ENCODE data around the gene PRKCA. TPM values are rescaled to one million over a fixed set of nuclear protein-coding genes. Genes with fewer than 3 reads are reported as not detected.
A peak's percentile ranks its signal among the peaks of the same experiment; 100 is the strongest.
"Not testable (repeated sequence)": the region's sequence is repeated elsewhere in the genome, so short reads cannot be mapped to it uniquely, and the experiment has no call there.

Gene PRKCA
- total RNA-seq, 1 experiment from 2014 or later, result 4.4 TPM

- DNase-seq, result no peak
- no peak overlapping the region for H3K27ac ChIP-seq (ENCODE audit: low read length)
- no peak overlapping the region for H3K4me3 ChIP-seq (ENCODE audit: low read length)
- no peak overlapping the region for H2AFZ ChIP-seq (ENCODE audit: low read length)
- H3K9me3 ChIP-seq (ENCODE audit: low read length), result 0 out of 2 replicates have a peak, but pooled peaks cover 2% of the 10 kb centered on the region
- H3K9ac ChIP-seq (ENCODE audit: low read length), result no peak overlapping the region
- H3K27me3 ChIP-seq (ENCODE audit: low read length), result no peaks in the 10 kb centered on the region; the same call in 1 of the 2 replicates
- H3K79me2 ChIP-seq (ENCODE audit: low read length), result no peaks in the 10 kb centered on the region
- no peaks in the 10 kb centered on the region for H3K36me3 ChIP-seq (ENCODE audit: insufficient read depth, low read length)
- H3K9me2 ChIP-seq (replicated peaks; ENCODE audit: insufficient read depth, low read length), result no peaks in the 10 kb centered on the region
- no peak overlapping the region for H3K4me2 ChIP-seq (ENCODE audit: low read depth, low read length, poor library complexity, severe bottlenecking)
- peaks cover 5% of the 10 kb centered on the region; the same call in 1 of the 2 replicates for H4K20me1 ChIP-seq (ENCODE audit: insufficient read depth, low read depth, low read length)
- H3K4me1 ChIP-seq (ENCODE audit: low read length), result no peaks in the 10 kb centered on the region
Observed at GRCh38 chr17:66612993-66613392, 310.6 kb downstream of the PRKCA start.

DNA sequence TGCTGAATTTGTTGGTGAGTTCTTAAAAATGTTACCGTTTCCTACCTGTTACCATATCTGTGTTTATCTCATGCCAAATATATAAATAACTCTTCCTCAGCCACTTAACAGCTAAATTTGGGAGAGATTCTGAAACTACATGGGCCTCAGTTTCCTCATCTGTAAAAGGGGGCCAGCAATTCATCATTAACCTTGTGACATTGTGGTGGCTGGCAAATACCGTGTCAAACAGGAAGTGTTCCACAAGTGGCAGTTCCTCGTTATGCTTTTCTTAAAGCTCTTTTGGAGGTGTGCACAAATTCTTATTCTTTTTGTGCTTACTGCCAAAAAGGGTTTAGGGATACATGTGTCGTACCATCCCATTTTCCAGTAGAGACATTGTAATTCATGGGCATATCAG, 312.1 kb downstream of the PRKCA start:
- no peak overlapping the region for H3K4me2 ChIP-seq (ENCODE audit: low read depth, low read length, poor library complexity, severe bottlenecking)
- H3K9me3 ChIP-seq (ENCODE audit: low read length), result 0 out of 2 replicates have a peak, but pooled peaks cover 2% of the 10 kb centered on the region
- no peak for DNase-seq
- H3K4me3 ChIP-seq (ENCODE audit: low read length), result no peak overlapping the region
- no peak overlapping the region for H2AFZ ChIP-seq (ENCODE audit: low read length)
- no peak overlapping the region for H3K27ac ChIP-seq (ENCODE audit: low read length)
- no peak overlapping the region for H3K9ac ChIP-seq (ENCODE audit: low read length)
- H3K27me3 ChIP-seq (ENCODE audit: low read length), result no peaks in the 10 kb centered on the region; the same call in 1 of the 2 replicates
- no peaks in the 10 kb centered on the region for H3K79me2 ChIP-seq (ENCODE audit: low read length)
- H4K20me1 ChIP-seq (ENCODE audit: insufficient read depth, low read depth, low read length), result peaks cover 5% of the 10 kb centered on the region; the same call in 1 of the 2 replicates
- no peaks in the 10 kb centered on the region for H3K36me3 ChIP-seq (ENCODE audit: insufficient read depth, low read length)
- no peaks in the 10 kb centered on the region for H3K9me2 ChIP-seq (replicated peaks; ENCODE audit: insufficient read depth, low read length)
- no peaks in the 10 kb centered on the region for H3K4me1 ChIP-seq (ENCODE audit: low read length)

DNA sequence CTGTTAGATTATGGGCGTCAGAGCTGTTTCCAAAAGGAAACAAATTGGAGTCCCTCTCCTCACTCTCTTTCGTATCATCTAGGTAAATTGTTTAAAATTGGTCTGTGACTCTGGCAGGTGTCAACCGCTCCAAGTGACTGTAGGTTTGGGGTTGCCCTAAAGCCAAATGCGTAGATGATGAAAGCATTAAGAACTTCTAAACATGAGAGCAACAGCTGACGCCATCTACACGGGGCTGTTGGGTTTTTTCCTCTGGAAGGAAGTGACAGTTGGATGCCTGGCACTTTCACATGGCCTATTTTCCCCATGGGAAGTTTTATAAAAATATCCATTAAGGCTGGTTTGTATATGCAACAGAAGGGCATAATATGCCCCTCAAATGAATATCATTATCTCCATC, 316.8 kb downstream of the PRKCA start:
- Histone ChIP-seq H3K4me2 (ENCODE audit: low read depth, low read length, poor library complexity, severe bottlenecking) (no peak overlapping the region), H3K9ac (ENCODE audit: low read length) (no peak overlapping the region), H3K79me2 (ENCODE audit: low read length) (no peaks in the 10 kb centered on the region), H3K27me3 (ENCODE audit: low read length) (no peaks in the 10 kb centered on the region; the same call in 1 of the 2 replicates), H3K4me1 (ENCODE audit: low read length) (peaks cover 17% of the 10 kb centered on the region), H3K9me2 (replicated peaks; ENCODE audit: insufficient read depth, low read length) (no peaks in the 10 kb centered on the region), H3K9me3 (ENCODE audit: low read length) (no peaks in the 10 kb centered on the region), H3K4me3 (ENCODE audit: low read length) (no peak overlapping the region), H3K27ac (ENCODE audit: low read length) (no peak overlapping the region), H2AFZ (ENCODE audit: low read length) (no peak overlapping the region), H4K20me1 (ENCODE audit: insufficient read depth, low read depth, low read length) (peaks cover 14% of the 10 kb centered on the region; the same call in 1 of the 2 replicates), H3K36me3 (ENCODE audit: insufficient read depth, low read length) (no peaks in the 10 kb centered on the region)
- DNase-seq, result no peak

DNA sequence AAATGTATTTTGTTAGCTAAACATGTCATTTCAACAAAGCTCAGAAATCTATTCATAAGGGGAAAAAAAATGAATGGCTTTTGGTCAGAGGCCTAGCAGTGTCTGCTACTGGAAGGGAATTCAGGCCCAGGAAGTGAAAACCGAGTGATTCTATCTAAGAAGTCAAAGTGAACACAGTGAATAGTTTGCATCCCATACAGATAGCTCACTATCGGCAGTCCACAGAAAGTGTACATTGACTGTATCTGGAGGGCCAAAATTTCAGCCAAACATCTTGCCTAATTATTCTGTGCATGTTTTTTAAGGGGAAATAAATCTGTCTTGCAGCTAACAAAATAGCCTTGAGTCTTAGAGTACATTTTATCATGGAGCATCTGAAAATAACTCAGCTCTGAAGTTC, 318.1 kb downstream of the PRKCA start:
- DNase-seq, result no peak
- Histone ChIP-seq H3K27me3 (ENCODE audit: low read length) (no peaks in the 10 kb centered on the region; the same call in 1 of the 2 replicates), H3K9ac (ENCODE audit: low read length) (no peak overlapping the region), H3K9me3 (ENCODE audit: low read length) (no peaks in the 10 kb centered on the region), H3K27ac (ENCODE audit: low read length) (no peak overlapping the region), H3K9me2 (replicated peaks; ENCODE audit: insufficient read depth, low read length) (no peaks in the 10 kb centered on the region), H4K20me1 (ENCODE audit: insufficient read depth, low read depth, low read length) (peaks cover 14% of the 10 kb centered on the region; the same call in 1 of the 2 replicates), H2AFZ (ENCODE audit: low read length) (no peak overlapping the region), H3K36me3 (ENCODE audit: insufficient read depth, low read length) (no peaks in the 10 kb centered on the region), H3K4me3 (ENCODE audit: low read length) (no peak overlapping the region), H3K4me1 (ENCODE audit: low read length) (peaks cover 20% of the 10 kb centered on the region), H3K4me2 (ENCODE audit: low read depth, low read length, poor library complexity, severe bottlenecking) (no peak overlapping the region), H3K79me2 (ENCODE audit: low read length) (no peaks in the 10 kb centered on the region)

DNA sequence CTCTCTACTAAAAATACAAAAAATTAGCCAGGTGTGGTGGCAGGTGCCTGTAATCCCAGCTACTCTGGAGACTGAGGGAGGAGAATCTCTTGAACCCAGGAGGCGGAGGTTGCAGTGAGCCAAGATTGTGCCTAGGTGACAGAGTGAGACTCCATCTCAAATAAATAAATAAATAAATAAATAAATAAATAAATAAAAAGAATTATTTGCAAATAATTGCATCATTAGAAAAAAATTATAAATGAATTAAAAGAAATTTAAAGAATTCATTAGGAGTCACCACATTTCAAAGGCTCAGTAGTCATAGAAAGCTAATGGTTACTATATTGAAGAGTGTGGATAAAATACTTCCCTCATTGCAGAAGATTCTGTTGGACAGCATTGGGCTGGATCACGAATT, 322.2 kb downstream of the PRKCA start:
- H3K79me2 ChIP-seq (ENCODE audit: low read length); H3K36me3 ChIP-seq (ENCODE audit: insufficient read depth, low read length): not testable (repeated sequence)
- peaks cover 15% of the 10 kb centered on the region; the same call in 1 of the 2 replicates for H4K20me1 ChIP-seq (ENCODE audit: insufficient read depth, low read depth, low read length)

GRCh38 chr17:66625311-66625767, 322.9 kb downstream of the PRKCA start:
- Histone ChIP-seq H3K27ac (ENCODE audit: low read length) (no peak overlapping the region), H3K4me1 (ENCODE audit: low read length) (peaks cover 20% of the 10 kb centered on the region), H3K4me3 (ENCODE audit: low read length) (no peak overlapping the region), H3K4me2 (ENCODE audit: low read depth, low read length, poor library complexity, severe bottlenecking) (no peak overlapping the region), H3K9ac (ENCODE audit: low read length) (no peak overlapping the region), H3K9me2 (replicated peaks; ENCODE audit: insufficient read depth, low read length) (no peaks in the 10 kb centered on the region), H3K27me3 (ENCODE audit: low read length) (no peaks in the 10 kb centered on the region), H2AFZ (ENCODE audit: low read length) (no peak overlapping the region), H3K36me3 (ENCODE audit: insufficient read depth, low read length) (no peaks in the 10 kb centered on the region), H3K9me3 (ENCODE audit: low read length) (no peaks in the 10 kb centered on the region), H3K79me2 (ENCODE audit: low read length) (no peaks in the 10 kb centered on the region), H4K20me1 (ENCODE audit: insufficient read depth, low read depth, low read length) (peaks cover 15% of the 10 kb centered on the region; the same call in 1 of the 2 replicates)
- peak; percentile 77 for DNase-seq

More for the DNA sequence above, 322.2 kb downstream of the PRKCA start:
- not testable (repeated sequence) for H3K9me3 ChIP-seq (ENCODE audit: low read length); H3K9ac ChIP-seq (ENCODE audit: low read length); H3K4me2 ChIP-seq (ENCODE audit: low read depth, low read length, poor library complexity, severe bottlenecking); H3K9me2 ChIP-seq (replicated peaks; ENCODE audit: insufficient read depth, low read length); H2AFZ ChIP-seq (ENCODE audit: low read length); H3K27me3 ChIP-seq (ENCODE audit: low read length); H3K4me3 ChIP-seq (ENCODE audit: low read length); DNase-seq; H3K27ac ChIP-seq (ENCODE audit: low read length)
- peaks cover 20% of the 10 kb centered on the region for H3K4me1 ChIP-seq (ENCODE audit: low read length)

- H3K9me3 ChIP-seq (ENCODE audit: low read length), result no peaks in the 10 kb centered on the region
- H3K4me2 ChIP-seq (ENCODE audit: low read depth, low read length, poor library complexity, severe bottlenecking), result no peak overlapping the region
- H3K79me2 ChIP-seq (ENCODE audit: low read length), result no peaks in the 10 kb centered on the region
- peaks cover 3% of the 10 kb centered on the region; the same call in 1 of the 2 replicates for H3K4me1 ChIP-seq (ENCODE audit: low read length)
- no peaks in the 10 kb centered on the region for H3K9me2 ChIP-seq (replicated peaks; ENCODE audit: insufficient read depth, low read length)
- no peak overlapping the region for H3K9ac ChIP-seq (ENCODE audit: low read length)
- H3K27me3 ChIP-seq (ENCODE audit: low read length), result no peaks in the 10 kb centered on the region
- H3K4me3 ChIP-seq (ENCODE audit: low read length), result no peak overlapping the region
- H2AFZ ChIP-seq (ENCODE audit: low read length), result no peak overlapping the region
- H4K20me1 ChIP-seq (ENCODE audit: insufficient read depth, low read depth, low read length), result peaks cover 6% of the 10 kb centered on the region; the same call in 1 of the 2 replicates
- DNase-seq, result no peak
- H3K27ac ChIP-seq (ENCODE audit: low read length), result no peak overlapping the region
- H3K36me3 ChIP-seq (ENCODE audit: insufficient read depth, low read length), result no peaks in the 10 kb centered on the region
Observed at GRCh38 chr17:66627985-66628384, 325.6 kb downstream of the PRKCA start.

DNA sequence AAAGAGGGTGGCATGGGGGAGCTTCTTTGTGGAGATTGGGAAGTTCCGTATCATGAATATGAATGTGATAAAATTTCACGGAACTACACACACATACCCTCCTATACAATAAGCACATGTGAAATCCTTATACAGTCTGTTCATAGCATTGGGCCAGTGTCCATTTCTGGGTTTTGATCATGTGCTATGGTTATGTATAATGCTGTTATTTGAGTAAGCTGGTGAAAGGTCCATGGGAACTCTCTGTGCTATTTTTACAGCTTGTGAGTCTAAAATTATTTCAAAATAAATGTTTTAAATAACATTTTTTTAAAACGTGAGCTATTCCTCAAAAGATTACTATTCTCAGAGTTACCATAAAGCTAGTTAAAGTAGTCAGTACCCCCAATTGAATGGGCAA, 327.3 kb downstream of the PRKCA start:
- Histone ChIP-seq H3K79me2 (ENCODE audit: low read length) (no peaks in the 10 kb centered on the region), H3K4me3 (ENCODE audit: low read length) (no peak overlapping the region), H3K4me1 (ENCODE audit: low read length) (peaks cover 3% of the 10 kb centered on the region; the same call in 1 of the 2 replicates), H3K36me3 (ENCODE audit: insufficient read depth, low read length) (no peaks in the 10 kb centered on the region), H3K9me2 (replicated peaks; ENCODE audit: insufficient read depth, low read length) (no peaks in the 10 kb centered on the region), H3K9me3 (ENCODE audit: low read length) (no peaks in the 10 kb centered on the region), H2AFZ (ENCODE audit: low read length) (no peak overlapping the region), H3K9ac (ENCODE audit: low read length) (no peak overlapping the region), H3K4me2 (ENCODE audit: low read depth, low read length, poor library complexity, severe bottlenecking) (no peak overlapping the region), H4K20me1 (ENCODE audit: insufficient read depth, low read depth, low read length) (peaks cover 16% of the 10 kb centered on the region), H3K27me3 (ENCODE audit: low read length) (no peaks in the 10 kb centered on the region), H3K27ac (ENCODE audit: low read length) (no peak overlapping the region)
- DNase-seq, result peak; percentile 21

Measured in Karpas-422 (cell line).